K562 treated with DMSO at 1 percent for 48 hours (cell line): Measurements from ENCODE around the gene ANO9. TPM values are rescaled to one million over a fixed set of nuclear protein-coding genes. Genes with fewer than 3 reads are reported as not detected.

Source experiments
- total RNA-seq: library from RNA; unstranded; fragments of 300-600 nt; gene quantifications from 2 replicates; pipeline ENCODE4 v1.2.3, GENCODE V29; 2022; ENCODE audit warnings: low replicate concordance; ENCODE audit errors: extremely low read depth

Gene ANO9, protein sequence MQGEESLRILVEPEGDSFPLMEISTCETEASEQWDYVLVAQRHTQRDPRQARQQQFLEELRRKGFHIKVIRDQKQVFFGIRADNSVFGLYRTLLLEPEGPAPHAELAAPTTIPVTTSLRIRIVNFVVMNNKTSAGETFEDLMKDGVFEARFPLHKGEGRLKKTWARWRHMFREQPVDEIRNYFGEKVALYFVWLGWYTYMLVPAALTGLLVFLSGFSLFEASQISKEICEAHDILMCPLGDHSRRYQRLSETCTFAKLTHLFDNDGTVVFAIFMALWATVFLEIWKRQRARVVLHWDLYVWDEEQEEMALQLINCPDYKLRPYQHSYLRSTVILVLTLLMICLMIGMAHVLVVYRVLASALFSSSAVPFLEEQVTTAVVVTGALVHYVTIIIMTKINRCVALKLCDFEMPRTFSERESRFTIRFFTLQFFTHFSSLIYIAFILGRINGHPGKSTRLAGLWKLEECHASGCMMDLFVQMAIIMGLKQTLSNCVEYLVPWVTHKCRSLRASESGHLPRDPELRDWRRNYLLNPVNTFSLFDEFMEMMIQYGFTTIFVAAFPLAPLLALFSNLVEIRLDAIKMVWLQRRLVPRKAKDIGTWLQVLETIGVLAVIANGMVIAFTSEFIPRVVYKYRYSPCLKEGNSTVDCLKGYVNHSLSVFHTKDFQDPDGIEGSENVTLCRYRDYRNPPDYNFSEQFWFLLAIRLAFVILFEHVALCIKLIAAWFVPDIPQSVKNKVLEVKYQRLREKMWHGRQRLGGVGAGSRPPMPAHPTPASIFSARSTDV
- not detected in 2 replicates for total RNA-seq

GRCh38 chr11:441418-442274 lies at the start of gene ANO9:
Gene ANO9 (minus strand): TSS chr11:442011. CDS start chr11:441926, 85 bp downstream.

DNA sequence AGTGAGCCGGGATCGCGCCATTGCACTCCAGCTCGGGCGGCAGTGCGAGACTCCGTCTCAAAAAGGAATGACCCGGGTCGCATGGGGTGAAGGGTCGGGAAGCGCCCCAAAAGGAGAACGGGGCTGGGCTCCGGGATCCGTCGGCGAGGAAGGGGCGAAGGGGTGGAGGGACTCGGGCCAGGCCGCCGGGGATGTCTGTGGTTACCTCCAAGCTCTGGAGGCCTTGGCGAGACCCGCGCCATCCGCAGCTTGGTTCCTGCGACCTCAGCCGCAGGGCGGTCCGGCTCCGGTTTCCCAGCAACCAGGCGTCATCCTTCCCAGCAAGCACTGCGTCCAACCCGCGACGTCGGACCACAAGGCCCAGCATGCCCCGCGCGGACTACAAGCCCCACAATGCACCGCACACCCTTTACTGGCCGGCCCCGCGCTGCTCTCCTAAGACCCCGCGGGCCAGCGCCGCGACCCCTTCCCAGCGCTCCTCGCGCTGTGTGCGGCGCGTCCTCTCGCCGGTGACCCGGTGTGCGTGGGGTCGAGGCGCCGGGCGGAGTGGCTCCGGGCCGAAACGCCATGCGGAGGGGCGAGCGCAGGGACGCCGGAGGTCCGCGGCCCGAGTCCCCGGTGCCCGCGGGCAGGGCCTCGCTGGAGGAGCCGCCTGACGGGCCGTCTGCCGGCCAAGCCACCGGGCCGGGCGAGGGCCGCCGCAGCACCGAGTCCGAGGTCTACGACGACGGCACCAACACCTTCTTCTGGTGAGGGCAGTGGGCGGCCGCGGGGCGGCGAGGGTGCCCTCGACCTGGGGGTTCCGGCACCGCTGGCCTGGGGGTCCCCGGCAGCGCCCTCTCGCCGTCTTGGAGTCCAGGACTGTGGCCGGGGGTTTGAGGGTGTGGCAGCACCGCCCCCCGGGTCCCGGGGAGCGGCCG lies 8.3 kb upstream of the ANO9 start, which contains the start of gene PTDSS2:
Gene PTDSS2 (plus strand): TSS at position 391 of the 920 bp plus-strand sequence. CDS start 177 bp downstream, at position 568.

DNA sequence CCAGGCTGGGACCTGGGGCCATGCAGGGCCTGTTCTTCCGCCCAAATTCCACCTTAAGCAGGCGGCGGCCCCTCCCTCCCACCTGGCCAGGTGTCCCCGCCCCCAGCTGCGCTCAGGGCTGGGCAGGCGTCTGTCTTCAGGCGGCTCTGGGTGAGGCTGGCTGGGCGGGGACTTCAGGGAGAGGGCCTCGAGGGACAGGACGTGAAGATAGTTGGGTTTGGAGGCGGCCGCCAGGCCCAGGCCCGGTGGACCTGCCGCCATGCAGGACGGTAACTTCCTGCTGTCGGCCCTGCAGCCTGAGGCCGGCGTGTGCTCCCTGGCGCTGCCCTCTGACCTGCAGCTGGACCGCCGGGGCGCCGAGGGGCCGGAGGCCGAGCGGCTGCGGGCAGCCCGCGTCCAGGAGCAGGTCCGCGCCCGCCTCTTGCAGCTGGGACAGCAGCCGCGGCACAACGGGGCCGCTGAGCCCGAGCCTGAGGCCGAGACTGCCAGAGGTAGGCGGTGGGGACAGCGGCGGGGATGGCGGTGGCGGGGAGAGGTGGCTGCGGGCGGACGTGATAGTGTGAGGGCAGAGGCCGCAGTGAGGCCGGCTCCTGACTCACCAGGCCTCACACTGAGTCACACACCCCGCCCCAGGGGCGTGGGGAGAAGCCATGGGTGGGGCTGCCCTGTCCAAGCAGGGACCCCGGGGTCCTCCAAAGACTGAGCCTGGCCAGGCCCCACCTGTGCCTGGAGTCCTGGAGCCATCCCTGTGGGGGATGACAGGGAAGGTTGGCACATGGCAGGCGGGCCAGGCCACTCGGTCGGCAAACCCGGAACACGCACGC lies 47.6 kb downstream of the ANO9 start, which contains the start of gene PKP3:
Gene PKP3 (plus strand): TSS at position 176 of the 824 bp plus-strand sequence. CDS start 84 bp downstream, at position 260.

DNA sequence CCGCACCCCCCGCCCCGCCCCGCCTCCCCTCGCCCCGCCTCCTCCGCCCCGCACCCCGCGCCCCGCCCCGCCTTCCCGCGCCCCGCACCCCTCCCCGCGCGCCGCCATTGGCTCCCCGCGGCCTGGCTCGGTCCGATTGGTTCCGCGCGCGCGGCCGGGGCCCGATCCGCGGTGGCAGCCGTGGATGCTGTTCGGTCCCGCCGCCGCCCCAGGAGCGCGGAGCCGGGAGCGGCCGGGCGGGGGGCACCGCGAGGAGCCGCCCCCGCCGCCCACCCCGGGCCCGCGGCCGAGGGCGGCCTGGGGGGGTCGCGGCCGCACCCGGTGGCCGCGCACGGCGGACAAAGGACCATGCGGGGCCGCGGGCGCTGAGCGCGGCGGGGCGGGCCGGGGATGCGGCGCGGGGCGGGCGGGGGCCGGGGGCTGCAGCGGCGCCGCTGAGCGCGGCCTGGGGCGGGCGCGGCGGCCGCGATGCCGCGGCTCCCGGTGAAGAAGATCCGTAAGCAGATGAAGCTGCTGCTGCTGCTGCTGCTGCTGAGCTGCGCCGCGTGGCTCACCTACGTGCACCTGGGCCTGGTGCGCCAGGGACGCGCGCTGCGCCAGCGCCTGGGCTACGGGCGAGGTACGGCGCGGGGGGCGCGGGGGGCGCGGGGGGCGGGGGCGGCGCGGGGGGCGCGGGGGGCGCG lies 72.3 kb downstream of the ANO9 start, which contains the start of gene B4GALNT4:
Gene B4GALNT4 (plus strand): TSS at position 164 of the 683 bp plus-strand sequence. CDS start 305 bp downstream, at position 469.

Other genes with a start within 250 kb of the ANO9 start
- gene SCGB1C1, start 248.9 kb downstream of the ANO9 start, total RNA-seq = not detected in 2 replicates
- not detected in 2 replicates for gene BET1L, start 234.6 kb downstream of the ANO9 start, total RNA-seq
- gene RIC8A, start 234.3 kb downstream of the ANO9 start, total RNA-seq = not detected in 2 replicates
- gene SIRT3, start 205.7 kb downstream of the ANO9 start, total RNA-seq = not detected in 2 replicates
- not detected in 2 replicates for gene PSMD13, start 205.0 kb downstream of the ANO9 start, total RNA-seq
- gene NLRP6, start 163.6 kb downstream of the ANO9 start, total RNA-seq = not detected in 2 replicates
- not detected in 2 replicates for gene PGGHG, start 152.9 kb downstream of the ANO9 start, total RNA-seq
- gene IFITM5, start 142.5 kb downstream of the ANO9 start, total RNA-seq = not detected in 2 replicates
- 1,297 TPM in 1 of 2 replicates, not detected in the other for gene IFITM2, start 134.2 kb downstream of the ANO9 start, total RNA-seq
- gene IFITM1, start 128.0 kb downstream of the ANO9 start, total RNA-seq = 1,098 TPM in 1 of 2 replicates, not detected in the other
- gene IFITM3, start 121.2 kb downstream of the ANO9 start, total RNA-seq = not detected in 2 replicates
- not detected in 2 replicates for gene B4GALNT4, start 72.5 kb downstream of the ANO9 start, total RNA-seq
- gene PKP3, start 47.8 kb downstream of the ANO9 start, total RNA-seq = not detected in 2 replicates
- not detected in 2 replicates for gene SIGIRR, start 27.0 kb downstream of the ANO9 start, total RNA-seq
- not detected in 2 replicates for gene PTDSS2, start 8.3 kb upstream of the ANO9 start, total RNA-seq
- gene RNH1, start 65.2 kb upstream of the ANO9 start, total RNA-seq = not detected in 2 replicates
- not detected in 2 replicates for gene HRAS, start 93.6 kb upstream of the ANO9 start, total RNA-seq
- not detected in 2 replicates for gene LRRC56, start 95.5 kb upstream of the ANO9 start, total RNA-seq
- not detected in 2 replicates for gene LMNTD2, start 118.7 kb upstream of the ANO9 start, total RNA-seq
- not detected in 2 replicates for gene RASSF7, start 119.0 kb upstream of the ANO9 start, total RNA-seq
- not detected in 2 replicates for gene PHRF1, start 134.5 kb upstream of the ANO9 start, total RNA-seq
- gene IRF7, start 173.9 kb upstream of the ANO9 start, total RNA-seq = not detected in 2 replicates
- not detected in 2 replicates for gene CDHR5, start 182.9 kb upstream of the ANO9 start, total RNA-seq
- gene SCT, start 185.2 kb upstream of the ANO9 start, total RNA-seq = not detected in 2 replicates
- not detected in 2 replicates for gene DRD4, start 195.3 kb upstream of the ANO9 start, total RNA-seq